ENCODE data around the gene MFAP4. TPM values are rescaled to one million over a fixed set of nuclear protein-coding genes. Genes with fewer than 3 reads are reported as not detected.

MFAP4 gene
- total RNA-seq, 1 donor from 2014 or later = 0.93 TPM

DNA sequence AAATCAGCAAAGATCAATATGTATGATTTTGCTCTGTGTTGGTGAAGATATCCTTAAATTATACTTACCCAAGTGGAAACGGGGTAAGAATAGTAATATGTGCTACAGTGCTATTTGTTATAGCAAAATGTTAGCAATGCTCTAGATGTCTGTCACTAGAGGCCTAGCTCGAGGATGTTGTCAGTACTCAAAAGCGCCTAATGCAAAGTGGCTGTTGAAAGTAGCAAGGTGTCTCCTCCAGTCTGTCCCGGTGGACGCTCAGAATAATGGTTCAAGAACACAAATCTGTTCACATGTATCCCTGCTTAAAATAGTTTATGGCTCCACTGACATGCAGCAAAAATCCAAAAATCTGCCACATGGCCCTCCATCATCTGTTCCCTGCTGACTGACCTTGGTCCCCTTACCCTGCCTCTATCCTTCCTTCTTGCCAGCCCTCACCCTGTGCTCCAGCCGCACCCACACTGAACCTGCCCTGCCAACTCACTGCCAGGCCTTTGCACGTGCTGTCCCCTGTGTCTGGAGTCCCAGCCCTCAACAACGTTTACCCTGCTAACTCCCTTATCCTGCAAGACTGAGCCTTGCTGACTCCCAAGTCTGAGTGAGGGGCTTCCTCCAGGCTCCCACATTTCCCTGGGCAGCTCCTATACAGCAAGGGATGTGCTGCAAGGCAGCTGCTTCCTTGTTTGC lies 14.5 kb upstream of the MFAP4 start:
- no peaks in the 10 kb centered on the region for H3K9me3 Mint-ChIP-seq (ENCODE audit: unreplicated experiment)
- Histone ChIP-seq H3K4me2 (ENCODE audit: low read length) (no peak overlapping the region), H3K4me3 (ENCODE audit: insufficient read depth, low read depth, low read length) (no peak overlapping the region), H3K27me3 (ENCODE audit: insufficient read depth, low read length) (no peaks in the 10 kb centered on the region), H3K9ac (ENCODE audit: low read length) (no peak overlapping the region), H3K9me3 (ENCODE audit: insufficient read depth, low read depth, low read length) (no peaks in the 10 kb centered on the region), H3K36me3 (ENCODE audit: insufficient read depth, low read length) (no peaks in the 10 kb centered on the region), H3K79me2 (ENCODE audit: insufficient read depth, low read length) (no peaks in the 10 kb centered on the region), H3K27ac (ENCODE audit: low read depth, low read length) (no peak overlapping the region), H2AFZ (ENCODE audit: low read depth, low read length) (no peak overlapping the region), H3K4me1 (ENCODE audit: insufficient read depth, low read length) (peaks cover 3% of the 10 kb centered on the region), H4K20me1 (ENCODE audit: insufficient read depth, low read length) (no peaks in the 10 kb centered on the region)
- FAIRE-seq (no peak), DNase-seq (ENCODE audit: low read depth) (no peak)
- no peak overlapping the region for H3K4me3 Mint-ChIP-seq (ENCODE audit: unreplicated experiment)
- H3K4me1 Mint-ChIP-seq (ENCODE audit: low read depth, unreplicated experiment) = peaks cover 3% of the 10 kb centered on the region
- peaks cover 16% of the 10 kb centered on the region for H3K27me3 Mint-ChIP-seq (ENCODE audit: low read depth, unreplicated experiment)
- no peaks in the 10 kb centered on the region for H3K36me3 Mint-ChIP-seq (ENCODE audit: low read depth, unreplicated experiment)
- TF ChIP-seq, protein P1, sequence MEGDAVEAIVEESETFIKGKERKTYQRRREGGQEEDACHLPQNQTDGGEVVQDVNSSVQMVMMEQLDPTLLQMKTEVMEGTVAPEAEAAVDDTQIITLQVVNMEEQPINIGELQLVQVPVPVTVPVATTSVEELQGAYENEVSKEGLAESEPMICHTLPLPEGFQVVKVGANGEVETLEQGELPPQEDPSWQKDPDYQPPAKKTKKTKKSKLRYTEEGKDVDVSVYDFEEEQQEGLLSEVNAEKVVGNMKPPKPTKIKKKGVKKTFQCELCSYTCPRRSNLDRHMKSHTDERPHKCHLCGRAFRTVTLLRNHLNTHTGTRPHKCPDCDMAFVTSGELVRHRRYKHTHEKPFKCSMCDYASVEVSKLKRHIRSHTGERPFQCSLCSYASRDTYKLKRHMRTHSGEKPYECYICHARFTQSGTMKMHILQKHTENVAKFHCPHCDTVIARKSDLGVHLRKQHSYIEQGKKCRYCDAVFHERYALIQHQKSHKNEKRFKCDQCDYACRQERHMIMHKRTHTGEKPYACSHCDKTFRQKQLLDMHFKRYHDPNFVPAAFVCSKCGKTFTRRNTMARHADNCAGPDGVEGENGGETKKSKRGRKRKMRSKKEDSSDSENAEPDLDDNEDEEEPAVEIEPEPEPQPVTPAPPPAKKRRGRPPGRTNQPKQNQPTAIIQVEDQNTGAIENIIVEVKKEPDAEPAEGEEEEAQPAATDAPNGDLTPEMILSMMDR (IDR thresholded peaks at IDR 0.05; ENCODE audit: insufficient read depth, low read depth, low read length) = no peak
- no peak for TF ChIP-seq EZH2 (IDR thresholded peaks at IDR 0.05; ENCODE audit: insufficient read depth, low read length)
- no peak overlapping the region for H3K27ac Mint-ChIP-seq (ENCODE audit: unreplicated experiment)

DNA sequence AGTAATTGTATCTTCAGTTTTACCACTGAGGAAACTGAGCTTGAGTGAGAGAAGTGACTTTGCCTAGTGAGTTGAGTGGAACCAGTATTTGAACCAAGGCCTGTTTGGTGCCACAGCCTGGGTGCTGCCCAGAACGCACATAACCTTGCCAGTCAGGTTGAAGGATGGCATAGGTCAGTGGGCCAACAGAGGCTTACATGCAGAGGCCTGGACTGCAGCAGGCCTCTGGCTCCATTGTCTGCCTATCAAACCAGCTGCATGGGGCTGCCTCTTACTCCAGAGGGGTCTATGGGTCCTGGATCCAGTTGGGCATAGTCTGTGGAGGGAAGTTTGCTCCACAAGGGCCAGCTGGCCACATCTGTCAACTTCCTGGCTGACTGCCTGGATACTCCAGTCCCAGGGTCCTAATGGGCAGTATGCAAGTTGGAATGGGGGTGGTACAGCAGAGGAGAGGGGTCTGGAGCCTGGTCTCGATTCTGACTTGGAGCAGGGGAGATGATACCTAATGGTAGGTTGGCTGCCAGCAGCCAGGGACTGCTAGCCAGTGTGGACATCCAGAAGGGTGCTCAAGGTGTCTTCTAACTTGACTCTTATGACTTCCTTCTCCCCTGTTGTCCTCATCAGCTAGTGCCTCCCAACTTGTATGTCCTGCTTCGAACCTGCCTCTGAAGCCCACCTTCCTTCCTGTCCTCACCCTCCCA lies 12.9 kb upstream of the MFAP4 start:
- FAIRE-seq = no peak
- no peak overlapping the region for H3K9ac ChIP-seq (ENCODE audit: low read length)
- H3K4me2 ChIP-seq (ENCODE audit: low read length) = no peak overlapping the region
- H3K27ac ChIP-seq (ENCODE audit: low read depth, low read length) = no peak overlapping the region
- no peak overlapping the region for H2AFZ ChIP-seq (ENCODE audit: low read depth, low read length)
- Mint-ChIP-seq H3K9me3 (ENCODE audit: unreplicated experiment) (no peaks in the 10 kb centered on the region), H3K4me1 (ENCODE audit: low read depth, unreplicated experiment) (peaks cover 3% of the 10 kb centered on the region), H3K36me3 (ENCODE audit: low read depth, unreplicated experiment) (no peaks in the 10 kb centered on the region), H3K4me3 (ENCODE audit: unreplicated experiment) (no peak overlapping the region), H3K27me3 (ENCODE audit: low read depth, unreplicated experiment) (peaks cover 12% of the 10 kb centered on the region), H3K27ac (ENCODE audit: unreplicated experiment) (no peak overlapping the region)
- no peaks in the 10 kb centered on the region for H3K9me3 ChIP-seq (ENCODE audit: insufficient read depth, low read depth, low read length)
- no peak for DNase-seq (ENCODE audit: low read depth)
- no peaks in the 10 kb centered on the region for H3K36me3 ChIP-seq (ENCODE audit: insufficient read depth, low read length)
- H3K4me1 ChIP-seq (ENCODE audit: insufficient read depth, low read length) = peaks cover 3% of the 10 kb centered on the region
- H3K27me3 ChIP-seq (ENCODE audit: insufficient read depth, low read length) = no peaks in the 10 kb centered on the region
- no peaks in the 10 kb centered on the region for H3K79me2 ChIP-seq (ENCODE audit: insufficient read depth, low read length)
- no peak for TF ChIP-seq EZH2 (IDR thresholded peaks at IDR 0.05; ENCODE audit: insufficient read depth, low read length)
- TF ChIP-seq, protein P1 (IDR thresholded peaks at IDR 0.05; ENCODE audit: insufficient read depth, low read depth, low read length) = no peak
- H3K4me3 ChIP-seq (ENCODE audit: insufficient read depth, low read depth, low read length) = no peak overlapping the region
- no peaks in the 10 kb centered on the region for H4K20me1 ChIP-seq (ENCODE audit: insufficient read depth, low read length)

Measured in astrocyte (in vitro differentiated cells and primary cell).